ENCODE results near the gene ZNF446.

The ZNF446 gene

DNA sequence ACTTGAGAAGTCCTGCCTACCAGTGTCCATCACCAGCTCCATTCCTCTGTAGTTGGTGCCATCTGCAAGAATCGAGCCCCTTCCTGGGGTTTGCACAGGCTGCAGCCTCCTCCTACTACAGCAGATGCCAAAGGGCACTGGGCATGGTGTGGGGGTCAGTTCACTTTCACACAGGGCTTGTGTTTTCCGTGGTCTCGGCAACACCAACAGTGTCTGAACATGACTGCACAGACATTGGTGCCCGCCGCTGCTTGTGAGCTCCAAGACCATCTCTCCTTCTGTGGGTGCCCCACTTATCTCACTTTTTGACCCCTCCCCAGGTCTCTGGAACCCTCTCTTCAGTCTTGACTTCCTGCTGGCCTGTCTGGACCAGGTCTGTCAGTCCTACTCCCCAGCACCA, 15.2 kb downstream of the ZNF446 start:
- Histone ChIP-seq H3K4me3 (ENCODE audit: low read length) (no peak overlapping the region), H3K4me1 (ENCODE audit: low read length) (peaks cover 25% of the 10 kb centered on the region), H3K36me3 (replicated peaks; ENCODE audit: low read depth, low read length) (peaks cover 13% of the 10 kb centered on the region), H3K27ac (ENCODE audit: low read length) (no peak overlapping the region), H2AFZ (ENCODE audit: low read depth, low read length) (no peak overlapping the region), H3K9me3 (ENCODE audit: insufficient read depth, low read length) (no peaks in the 10 kb centered on the region), H4K20me1 (ENCODE audit: insufficient read depth, low read length) (no peaks in the 10 kb centered on the region), H3K9ac (ENCODE audit: low read length) (no peak overlapping the region), H3K4me2 (ENCODE audit: low read length) (no peak overlapping the region), H3K27me3 (ENCODE audit: low read depth, low read length) (no peaks in the 10 kb centered on the region), H3K79me2 (ENCODE audit: low read length) (peaks cover 25% of the 10 kb centered on the region)
- TF ChIP-seq EZH2phosphoT487 (IDR thresholded peaks at IDR 0.05; ENCODE audit: low read depth), result no peak
- TF ChIP-seq, protein P1, sequence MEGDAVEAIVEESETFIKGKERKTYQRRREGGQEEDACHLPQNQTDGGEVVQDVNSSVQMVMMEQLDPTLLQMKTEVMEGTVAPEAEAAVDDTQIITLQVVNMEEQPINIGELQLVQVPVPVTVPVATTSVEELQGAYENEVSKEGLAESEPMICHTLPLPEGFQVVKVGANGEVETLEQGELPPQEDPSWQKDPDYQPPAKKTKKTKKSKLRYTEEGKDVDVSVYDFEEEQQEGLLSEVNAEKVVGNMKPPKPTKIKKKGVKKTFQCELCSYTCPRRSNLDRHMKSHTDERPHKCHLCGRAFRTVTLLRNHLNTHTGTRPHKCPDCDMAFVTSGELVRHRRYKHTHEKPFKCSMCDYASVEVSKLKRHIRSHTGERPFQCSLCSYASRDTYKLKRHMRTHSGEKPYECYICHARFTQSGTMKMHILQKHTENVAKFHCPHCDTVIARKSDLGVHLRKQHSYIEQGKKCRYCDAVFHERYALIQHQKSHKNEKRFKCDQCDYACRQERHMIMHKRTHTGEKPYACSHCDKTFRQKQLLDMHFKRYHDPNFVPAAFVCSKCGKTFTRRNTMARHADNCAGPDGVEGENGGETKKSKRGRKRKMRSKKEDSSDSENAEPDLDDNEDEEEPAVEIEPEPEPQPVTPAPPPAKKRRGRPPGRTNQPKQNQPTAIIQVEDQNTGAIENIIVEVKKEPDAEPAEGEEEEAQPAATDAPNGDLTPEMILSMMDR (IDR thresholded peaks at IDR 0.05; ENCODE audit: low read depth, low read length), result no peak

- Histone ChIP-seq H3K79me2 (ENCODE audit: low read length) (peaks cover 28% of the 10 kb centered on the region), H2AFZ (ENCODE audit: low read depth, low read length) (no peak overlapping the region)
Observed at GRCh38 chr19:58492265-58492664, 16.1 kb downstream of the ZNF446 start.

DNA sequence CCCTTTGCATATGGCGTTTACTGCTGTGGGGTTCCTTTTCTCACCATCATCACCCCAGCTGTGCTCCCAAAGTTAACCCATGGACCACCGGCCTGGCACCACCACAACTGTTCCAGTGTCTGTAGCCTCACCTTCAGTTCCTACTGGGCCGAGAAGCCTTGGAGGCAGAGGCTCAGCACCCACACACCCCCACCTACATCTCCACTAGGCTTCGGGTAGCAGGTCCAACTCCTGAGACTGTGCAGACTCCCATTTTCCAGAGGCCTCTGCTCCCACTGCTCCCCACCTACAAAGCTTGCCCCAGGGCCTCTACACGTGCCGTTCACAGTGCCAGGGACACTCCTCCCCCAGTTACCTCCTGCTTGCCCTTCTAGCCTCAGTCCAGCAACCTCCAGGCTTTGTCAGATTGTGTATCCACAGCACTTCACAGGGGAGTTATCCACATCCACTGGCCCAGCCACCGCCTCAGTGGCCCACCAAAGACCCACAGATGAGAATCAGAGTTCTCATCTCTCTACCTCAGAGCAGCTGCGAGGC, 21.6 kb downstream of the ZNF446 start:
- Histone ChIP-seq H3K9ac (ENCODE audit: low read length) (peak overlapping the region; percentile 79), H3K79me2 (ENCODE audit: low read length) (peaks cover 28% of the 10 kb centered on the region), H3K36me3 (replicated peaks; ENCODE audit: low read depth, low read length) (peaks cover 13% of the 10 kb centered on the region), H3K27me3 (ENCODE audit: low read depth, low read length) (no peaks in the 10 kb centered on the region), H3K4me3 (ENCODE audit: low read length) (peak overlapping the region; percentile 81), H3K4me2 (ENCODE audit: low read length) (peak overlapping the region; percentile 95), H3K27ac (ENCODE audit: low read length) (no peak overlapping the region), H3K4me1 (ENCODE audit: low read length) (peaks cover 20% of the 10 kb centered on the region), H3K9me3 (ENCODE audit: insufficient read depth, low read length) (no peaks in the 10 kb centered on the region), H2AFZ (ENCODE audit: low read depth, low read length) (no peak overlapping the region), H4K20me1 (ENCODE audit: insufficient read depth, low read length) (no peaks in the 10 kb centered on the region)
- TF ChIP-seq EZH2phosphoT487 (IDR thresholded peaks at IDR 0.05; ENCODE audit: low read depth), result no peak
- TF ChIP-seq, protein P1 (IDR thresholded peaks at IDR 0.05; ENCODE audit: low read depth, low read length), result no peak

More at GRCh38 chr19:58492265-58492664, 16.1 kb downstream of the ZNF446 start:
- Histone ChIP-seq H3K27ac (ENCODE audit: low read length) (no peak overlapping the region), H3K27me3 (ENCODE audit: low read depth, low read length) (no peaks in the 10 kb centered on the region), H3K9me3 (ENCODE audit: insufficient read depth, low read length) (no peaks in the 10 kb centered on the region), H3K4me1 (ENCODE audit: low read length) (peaks cover 25% of the 10 kb centered on the region), H3K4me2 (ENCODE audit: low read length) (no peak overlapping the region), H3K36me3 (replicated peaks; ENCODE audit: low read depth, low read length) (peaks cover 15% of the 10 kb centered on the region), H3K9ac (ENCODE audit: low read length) (no peak overlapping the region), H4K20me1 (ENCODE audit: insufficient read depth, low read length) (no peaks in the 10 kb centered on the region), H3K4me3 (ENCODE audit: low read length) (no peak overlapping the region)
- TF ChIP-seq, protein P1 (IDR thresholded peaks at IDR 0.05; ENCODE audit: low read depth, low read length), result no peak
- no peak for TF ChIP-seq EZH2phosphoT487 (IDR thresholded peaks at IDR 0.05; ENCODE audit: low read depth)

DNA sequence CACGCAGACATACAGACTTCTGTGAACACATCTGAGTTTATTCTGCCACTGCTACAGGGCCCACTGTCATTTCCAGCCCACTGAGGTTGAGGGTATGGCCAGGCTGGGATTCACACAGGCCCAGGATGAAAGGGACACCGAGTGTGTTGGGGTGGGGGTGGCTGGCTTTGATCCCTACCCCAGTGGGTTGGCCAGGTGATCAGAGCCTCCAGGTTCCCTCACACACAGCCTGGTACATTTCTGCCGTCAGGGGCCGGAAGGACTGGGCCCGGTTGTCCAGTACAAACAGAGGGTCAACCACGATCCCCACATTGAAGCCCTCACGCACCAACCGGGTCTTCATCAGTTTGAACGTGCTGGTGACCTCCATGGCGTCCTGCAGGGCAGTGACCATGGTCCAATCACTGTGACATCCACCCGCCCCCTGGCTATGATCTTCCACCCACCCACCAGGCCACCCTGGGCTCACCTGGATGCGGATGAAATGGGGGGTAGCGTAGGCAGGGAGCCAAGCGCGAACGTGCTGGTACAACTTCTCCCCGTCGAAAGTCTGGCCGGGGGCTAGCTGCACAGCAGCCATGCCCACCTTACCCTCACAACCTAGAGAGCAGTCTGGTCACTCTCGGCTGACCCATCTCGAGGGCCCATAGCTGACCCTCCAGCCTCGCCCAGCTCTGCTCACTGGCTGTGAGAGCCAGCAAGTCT, 22.3 kb downstream of the ZNF446 start:
- peaks cover 13% of the 10 kb centered on the region for H3K36me3 ChIP-seq (replicated peaks; ENCODE audit: low read depth, low read length)
- H3K9me3 ChIP-seq (ENCODE audit: insufficient read depth, low read length), result no peaks in the 10 kb centered on the region
- H3K27ac ChIP-seq (ENCODE audit: low read length), result peak overlapping the region; percentile 76
- TF ChIP-seq, protein P1 (IDR thresholded peaks at IDR 0.05; ENCODE audit: low read depth, low read length), result no peak
- no peak for TF ChIP-seq EZH2phosphoT487 (IDR thresholded peaks at IDR 0.05; ENCODE audit: low read depth)
- H2AFZ ChIP-seq (ENCODE audit: low read depth, low read length), result peak overlapping the region; percentile 52; the same call in 1 of the 2 replicates
- H3K27me3 ChIP-seq (ENCODE audit: low read depth, low read length), result no peaks in the 10 kb centered on the region
- peak overlapping the region; percentile 79 for H3K9ac ChIP-seq (ENCODE audit: low read length)
- peaks cover 28% of the 10 kb centered on the region for H3K79me2 ChIP-seq (ENCODE audit: low read length)
- H3K4me3 ChIP-seq (ENCODE audit: low read length), result peak overlapping the region; percentile 81
- H3K4me2 ChIP-seq (ENCODE audit: low read length), result peak overlapping the region; percentile 95
- no peaks in the 10 kb centered on the region for H4K20me1 ChIP-seq (ENCODE audit: insufficient read depth, low read length)
- peaks cover 20% of the 10 kb centered on the region for H3K4me1 ChIP-seq (ENCODE audit: low read length)
